Left ventricle myocardium inferior (tissue), 1 donor: Measurements from ENCODE around the gene SETD7. TPM values are rescaled to one million over a fixed set of nuclear protein-coding genes. Genes with fewer than 3 reads are reported as not detected.

ENCODE experiments used
- DNase-seq: peaks from one replicate; pipeline ENCODE4 v3.0.0-alpha.2; 2020
- H3K27ac ChIP-seq: fragments of 200-600 bp; replicated peaks from 2 replicates; pipeline ENCODE4 v1.8.0; 2021
- H3K27me3 ChIP-seq: fragments of 200-600 bp; 2 replicates; pipeline ENCODE4 v1.8.0; 2021; ENCODE audit warnings: low read depth
- H3K36me3 ChIP-seq: fragments of 200-600 bp; 2 replicates; pipeline ENCODE4 v1.8.0; 2021
- H3K4me1 ChIP-seq: fragments of 200-600 bp; 2 replicates; pipeline ENCODE4 v1.8.0; 2021
- H3K4me3 ChIP-seq: fragments of 200-600 bp; 2 replicates; pipeline ENCODE4 v1.8.0; 2021; ENCODE audit warnings: mild to moderate bottlenecking, moderate library complexity
- H3K9me3 ChIP-seq: fragments of 200-600 bp; replicated peaks from 2 replicates; pipeline ENCODE4 v1.8.0; 2021
- intact Hi-C: fragments of 100-400 bp; cut with micrococcal nuclease; formaldehyde crosslinking; loops from one replicate; pipeline ENCODE4 v1.11.0; 2022
- total RNA-seq: library from RNA; stranded (reverse); fragmentation: NEBNext Ultra II Directional; extraction: Animal tissue kit (Norgen Biotek cat#: 25700); gene quantifications from one replicate; pipeline ENCODE4 v1.2.1, GENCODE V29; 2021
- TF ChIP-seq, protein P1 (sequence below): fragments of 200-600 bp; IDR thresholded peaks from 2 replicates; pipeline ENCODE4 v1.8.0; 2021; ENCODE audit warnings: antibody characterized with exemption, mild to moderate bottlenecking, borderline replicate concordance
- donor health status: DM: no; HTN: yes; CAD: no; lungs with severe emphysema.

The SETD7 gene
- total RNA-seq, 1 donor from 2014 or later = 50.7 TPM

DNA sequence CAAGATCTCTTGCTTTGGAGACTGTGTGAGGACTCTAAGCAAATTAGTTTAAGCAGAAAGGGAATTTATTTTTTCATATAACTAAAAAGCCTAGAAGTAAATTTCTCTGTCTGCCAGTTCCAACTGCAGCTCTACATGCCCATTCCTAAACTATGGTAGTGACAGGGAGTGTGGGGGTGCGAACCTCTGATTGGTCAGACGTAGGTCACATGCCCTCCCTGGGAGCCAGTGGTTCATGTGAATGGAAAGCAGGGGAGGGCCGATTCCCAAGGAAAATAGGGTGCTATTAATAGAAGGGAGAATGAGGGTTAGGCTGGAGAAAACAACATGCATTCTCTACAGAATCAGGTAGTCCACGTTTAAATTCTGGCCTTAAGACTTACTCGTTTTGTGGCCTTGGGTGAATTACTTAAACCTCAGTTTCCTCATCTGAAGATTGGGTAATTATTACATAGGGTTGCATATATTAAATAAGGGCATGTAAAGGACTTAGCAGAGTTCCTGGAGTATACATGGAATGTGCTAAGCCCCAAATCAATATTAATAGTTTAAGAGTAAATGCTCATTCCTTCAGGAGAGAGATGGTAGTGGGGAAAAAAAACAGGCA, 94.9 kb downstream of the SETD7 start:
- DNase-seq = no peak
- intact Hi-C loops = no loop called here

DNA sequence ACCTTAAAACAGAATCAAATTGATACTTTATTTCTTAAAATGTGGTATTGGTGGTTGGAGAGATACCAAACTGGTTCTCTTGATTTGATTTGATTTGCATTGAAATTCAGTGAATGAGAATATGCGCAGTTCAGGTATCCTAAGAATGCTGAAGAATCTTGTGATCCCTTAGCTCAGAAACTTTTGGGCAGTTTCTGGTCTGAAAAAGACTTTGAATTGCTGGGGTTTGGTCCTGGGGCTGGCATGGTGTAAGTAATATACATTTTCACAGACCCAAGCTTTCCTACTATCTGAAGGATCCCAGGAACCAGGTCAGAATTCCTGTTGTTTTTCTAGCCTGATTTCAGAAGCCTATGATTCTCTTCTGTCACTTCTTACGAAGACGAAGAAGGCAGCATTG, 95.5 kb downstream of the SETD7 start:
- Histone ChIP-seq H3K27me3 (no peaks in the 10 kb centered on the region), H3K9me3 (peaks cover 4% of the 10 kb centered on the region), H3K4me3 (no peak overlapping the region), H3K36me3 (peaks cover 7% of the 10 kb centered on the region), H3K27ac (no peak overlapping the region), H3K4me1 (peaks cover 54% of the 10 kb centered on the region)
- TF ChIP-seq, protein P1, sequence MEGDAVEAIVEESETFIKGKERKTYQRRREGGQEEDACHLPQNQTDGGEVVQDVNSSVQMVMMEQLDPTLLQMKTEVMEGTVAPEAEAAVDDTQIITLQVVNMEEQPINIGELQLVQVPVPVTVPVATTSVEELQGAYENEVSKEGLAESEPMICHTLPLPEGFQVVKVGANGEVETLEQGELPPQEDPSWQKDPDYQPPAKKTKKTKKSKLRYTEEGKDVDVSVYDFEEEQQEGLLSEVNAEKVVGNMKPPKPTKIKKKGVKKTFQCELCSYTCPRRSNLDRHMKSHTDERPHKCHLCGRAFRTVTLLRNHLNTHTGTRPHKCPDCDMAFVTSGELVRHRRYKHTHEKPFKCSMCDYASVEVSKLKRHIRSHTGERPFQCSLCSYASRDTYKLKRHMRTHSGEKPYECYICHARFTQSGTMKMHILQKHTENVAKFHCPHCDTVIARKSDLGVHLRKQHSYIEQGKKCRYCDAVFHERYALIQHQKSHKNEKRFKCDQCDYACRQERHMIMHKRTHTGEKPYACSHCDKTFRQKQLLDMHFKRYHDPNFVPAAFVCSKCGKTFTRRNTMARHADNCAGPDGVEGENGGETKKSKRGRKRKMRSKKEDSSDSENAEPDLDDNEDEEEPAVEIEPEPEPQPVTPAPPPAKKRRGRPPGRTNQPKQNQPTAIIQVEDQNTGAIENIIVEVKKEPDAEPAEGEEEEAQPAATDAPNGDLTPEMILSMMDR = no peak
- no peak for DNase-seq
- intact Hi-C loops = no loop called here

More for the DNA sequence above, 94.9 kb downstream of the SETD7 start:
- Histone ChIP-seq H3K4me3 (no peak overlapping the region), H3K36me3 (peaks cover 7% of the 10 kb centered on the region), H3K27me3 (no peaks in the 10 kb centered on the region), H3K4me1 (peaks cover 49% of the 10 kb centered on the region), H3K27ac (no peak overlapping the region), H3K9me3 (peaks cover 4% of the 10 kb centered on the region)
- TF ChIP-seq, protein P1 = no peak

DNA sequence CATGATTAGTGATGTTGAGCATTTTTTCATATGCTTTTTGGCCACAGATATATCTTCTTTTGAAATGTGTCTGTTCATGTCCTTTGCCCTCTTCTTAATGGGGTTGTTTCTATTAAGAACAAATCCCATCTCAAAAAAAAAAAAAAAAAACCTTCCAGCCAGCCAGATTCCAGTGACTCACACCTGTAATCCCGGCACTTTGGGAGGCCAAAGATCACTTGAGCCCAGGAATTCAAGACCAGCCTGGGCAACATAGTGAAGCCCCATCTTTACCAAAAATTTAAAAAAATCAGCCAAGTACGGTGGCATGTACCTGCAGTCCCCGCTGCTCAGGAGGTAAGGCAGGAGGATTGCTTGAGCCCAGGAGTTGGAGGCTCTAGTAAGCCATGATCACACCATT, 97.0 kb downstream of the SETD7 start:
- Histone ChIP-seq H3K4me1 (peaks cover 70% of the 10 kb centered on the region), H3K36me3 (peaks cover 7% of the 10 kb centered on the region), H3K9me3 (no peaks in the 10 kb centered on the region), H3K27ac (no peak overlapping the region), H3K4me3 (no peak overlapping the region), H3K27me3 (no peaks in the 10 kb centered on the region)
- TF ChIP-seq, protein P1 = no peak
- DNase-seq = no peak
- intact Hi-C loops = no loop called here

DNA sequence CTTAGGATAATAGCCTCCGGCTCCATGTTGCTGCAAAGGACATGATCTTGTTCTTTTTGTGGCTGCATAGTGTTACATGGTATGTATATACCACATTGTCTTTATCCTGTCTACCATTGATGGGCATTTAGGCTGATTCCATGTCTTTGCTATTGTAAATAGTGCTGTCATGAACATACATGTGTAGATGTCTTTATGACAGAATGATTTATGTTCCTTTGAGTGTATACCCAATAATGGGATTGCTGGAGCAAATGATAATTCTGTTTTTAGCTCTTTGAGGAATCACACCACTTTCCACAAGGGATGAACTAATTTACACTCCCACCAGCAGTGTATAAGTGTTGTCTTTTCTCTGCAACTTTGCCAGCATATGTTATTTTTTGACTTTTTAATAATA, 97.5 kb downstream of the SETD7 start:
- intact Hi-C loops = no loop called here
- H3K4me3 ChIP-seq = no peak overlapping the region
- DNase-seq = no peak
- no peak overlapping the region for H3K27ac ChIP-seq
- no peaks in the 10 kb centered on the region for H3K27me3 ChIP-seq
- H3K4me1 ChIP-seq = peaks cover 69% of the 10 kb centered on the region
- H3K36me3 ChIP-seq = peaks cover 7% of the 10 kb centered on the region
- no peaks in the 10 kb centered on the region for H3K9me3 ChIP-seq
- TF ChIP-seq, protein P1 = no peak

DNA sequence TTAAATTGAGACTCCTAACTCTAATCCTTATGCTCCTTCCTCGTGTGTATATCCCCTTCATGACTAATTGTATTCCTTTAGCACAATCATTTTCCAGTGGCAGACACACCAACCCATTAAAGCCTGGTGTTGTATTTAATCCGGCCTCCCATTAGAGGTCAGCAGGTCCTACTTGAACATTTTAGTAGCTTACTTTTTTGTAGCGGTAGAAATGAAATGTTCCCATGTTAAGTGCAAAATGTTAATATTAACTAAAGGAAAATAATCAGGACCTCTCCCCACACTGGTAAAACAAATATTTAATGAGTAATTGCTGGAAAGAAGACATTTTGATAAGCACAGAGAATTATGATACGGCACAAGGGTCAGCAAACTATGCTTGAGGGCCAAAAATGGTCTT, 98.7 kb downstream of the SETD7 start:
- intact Hi-C loops = no loop called here
- Histone ChIP-seq H3K36me3 (no peaks in the 10 kb centered on the region), H3K9me3 (no peaks in the 10 kb centered on the region), H3K4me3 (no peak overlapping the region), H3K27me3 (no peaks in the 10 kb centered on the region), H3K4me1 (peaks cover 79% of the 10 kb centered on the region), H3K27ac (no peak overlapping the region)
- TF ChIP-seq, protein P1 = no peak
- DNase-seq = no peak
